Measurements from ENCODE around the gene DLX4.

The DLX4 gene

DNA sequence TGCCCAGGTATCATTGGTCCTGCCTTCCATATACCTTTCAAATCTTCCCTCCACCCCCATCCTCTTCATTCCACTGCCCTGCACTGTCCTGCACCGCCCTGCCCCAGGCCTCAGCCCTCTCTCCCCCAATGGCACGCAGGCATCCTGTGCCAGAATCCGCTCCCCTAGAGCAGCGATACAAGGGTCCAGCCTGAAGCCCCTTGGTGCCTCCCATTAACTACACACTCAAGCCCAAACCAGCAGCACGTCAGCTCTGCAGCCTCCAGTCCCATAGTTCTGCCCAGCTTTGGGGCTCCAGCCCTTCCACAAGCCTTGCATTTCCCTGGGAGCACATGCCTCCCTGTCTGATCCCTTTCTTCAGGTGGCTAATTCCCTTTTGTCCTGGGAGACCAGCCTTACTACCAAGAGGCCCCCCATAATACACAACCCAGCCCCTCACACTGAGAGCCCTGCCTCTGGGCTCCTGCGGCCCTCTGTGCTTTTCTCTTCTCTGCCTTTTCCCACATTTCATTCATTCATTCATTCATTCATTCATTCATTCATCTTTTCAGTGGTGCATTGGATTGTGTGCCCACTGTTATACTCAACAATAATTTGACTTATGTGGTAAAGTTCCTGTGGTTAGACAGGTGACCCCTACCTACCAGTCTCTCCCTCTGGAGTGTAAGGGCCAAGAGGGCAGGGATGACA is 52.8 kb downstream of the DLX4 start:
- no peak for DNase-seq

DNA sequence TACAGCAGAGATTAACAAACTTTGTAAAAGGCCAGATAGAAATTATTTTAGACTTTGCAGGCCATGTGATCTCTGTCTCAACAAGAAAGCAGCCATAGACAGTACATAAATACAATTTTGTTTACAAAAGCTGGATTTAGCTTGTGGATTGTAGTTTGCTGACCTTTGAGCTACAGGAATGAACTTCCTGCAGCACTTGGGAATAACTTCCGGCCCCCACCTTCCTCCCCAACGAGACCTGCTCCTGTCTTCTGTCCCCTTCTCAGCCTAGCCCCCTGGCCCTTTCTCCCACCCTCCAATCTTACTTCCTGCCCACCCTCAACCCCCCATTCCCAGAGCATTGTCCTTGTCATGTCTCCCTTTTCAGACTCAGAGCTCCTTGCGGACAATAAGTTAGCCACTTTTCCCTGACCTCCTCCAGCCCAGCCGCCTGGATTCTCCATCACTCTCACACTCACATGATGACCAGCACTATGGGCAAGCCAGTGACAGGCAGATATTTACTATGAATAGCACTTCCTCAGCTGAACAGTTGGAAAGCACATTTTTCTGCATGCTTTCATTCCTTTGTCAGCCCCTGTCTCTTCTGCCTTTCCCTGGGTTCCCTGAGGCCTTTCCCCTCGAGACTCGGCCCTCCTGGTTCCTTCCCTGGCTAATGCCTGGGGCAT is 53.6 kb downstream of the DLX4 start:
- DNase-seq: no peak

DNA sequence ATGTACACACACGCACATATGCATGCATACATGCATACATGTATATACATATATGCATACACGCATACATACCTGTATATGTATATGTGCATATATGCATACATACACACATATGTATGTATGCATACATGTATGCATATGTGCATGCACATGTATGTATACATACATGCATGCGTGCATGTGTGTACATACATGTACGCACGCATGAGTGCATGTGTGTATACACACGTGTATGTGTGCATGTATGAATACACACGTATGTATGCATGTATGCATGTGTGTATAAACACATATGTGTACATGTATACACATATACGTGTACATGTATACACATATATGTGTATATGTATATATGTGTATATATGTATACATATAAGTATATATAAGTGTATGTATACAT is 54.5 kb downstream of the DLX4 start:
- no peak for DNase-seq

Data from activated CD4-positive, alpha-beta T cell treated with anti-CD3 and anti-CD28 coated beads, Interleukin-10, Interleukin-2, amounts not matched to agents 100 ng/mL and 50 ng/mL, durations not matched to agents 16 hours and 8 hours (primary cell).